K562 (cell line): ENCODE results near the gene UCP3.

Experiments used
- CEBPB ChIP-seq: fragments of 450-650 bp; IDR thresholded peaks from 2 replicates; pipeline ENCODE4 v1.6.1; 2016; ENCODE audit warnings: missing genetic modification characterization, missing compliant biosample characterization
- CTCF ChIP-seq, 3 experiments: IDR thresholded peaks in 2 of 3; conservative IDR thresholded peaks in 1 of 3; 2 replicates each; pipeline ENCODE4 v1.5.1; 2011 to 2012; ENCODE audit warnings: low read length in 3 of 3, mild to moderate bottlenecking in 3 of 3, control low read depth in 2 of 3, improper control_type of control experiment in 1 of 3, inconsistent platforms in 1 of 3, low read depth in 1 of 3, mixed read lengths in 1 of 3, moderate library complexity in 1 of 3; ENCODE audit not compliant: insufficient read depth in 2 of 3
- DPF2 ChIP-seq: fragments of 450-650 bp; IDR thresholded peaks from 2 replicates; pipeline ENCODE4 v1.6.1; 2016
- IRF1 ChIP-seq: sonication (generic); formaldehyde crosslinking; IDR thresholded peaks from 2 replicates; pipeline ENCODE4 v1.8.0; 2022; ENCODE audit warnings: missing genetic modification reagents, mild to moderate bottlenecking, borderline replicate concordance
- POLR2AphosphoS5 ChIP-seq: IDR thresholded peaks from 2 replicates; pipeline ENCODE4 v1.6.1; 2011; ENCODE audit warnings: mild to moderate bottlenecking, low read depth, low read length, moderate library complexity; ENCODE audit not compliant: control insufficient read depth, insufficient read depth
- POLR2H ChIP-seq: IDR thresholded peaks from 2 replicates; pipeline ENCODE4 v1.6.1; 2016; ENCODE audit warnings: missing genetic modification characterization, low read depth, mild to moderate bottlenecking, control low read depth, missing compliant biosample characterization, moderate library complexity
- SP1 ChIP-seq: sonication (generic); formaldehyde crosslinking; IDR thresholded peaks from 2 replicates; pipeline ENCODE4 v1.8.1; 2022; ENCODE audit warnings: mild to moderate bottlenecking, missing genetic modification reagents
- THRA ChIP-seq: fragments of 450-650 bp; IDR thresholded peaks from 2 replicates; pipeline ENCODE4 v1.6.1; 2017; ENCODE audit warnings: mild to moderate bottlenecking, moderate library complexity
- ZBTB8A ChIP-seq: fragments of 450-650 bp; IDR thresholded peaks from 2 replicates; pipeline ENCODE4 v1.6.1; 2018; ENCODE audit warnings: mild to moderate bottlenecking, moderate library complexity; ENCODE audit not compliant: partially characterized antibody
- ZC3H11A ChIP-seq: IDR thresholded peaks from 2 replicates; pipeline ENCODE4 v1.6.1; 2012; ENCODE audit warnings: low read depth, low read length, improper control_type of control experiment
- ZNF3 ChIP-seq: fragments of 250-450 bp; sonication (Bioruptor Pico); IDR thresholded peaks from 2 replicates; pipeline ENCODE4 v1.5.0; 2021; ENCODE audit warnings: mild to moderate bottlenecking, moderate library complexity
- ZNF655 ChIP-seq: fragments of 250-450 bp; sonication (Bioruptor Pico); IDR thresholded peaks from 2 replicates; pipeline ENCODE4 v1.5.0; 2021

- no peak for TF ChIP-seq THRA
- TF ChIP-seq ZNF3 (CRISPR knock-in tag), result no peak
- TF ChIP-seq CTCF (IDR thresholded peaks at IDR 0.05 in 2 of 3, conservative IDR thresholded peaks at IDR 0.05 in 1 of 3; ENCODE audit: insufficient read depth in 2 of 3, low read depth in 1 of 3, low read length in 3 of 3), result no peak
- no peak for TF ChIP-seq CEBPB (tag)
- no peak for TF ChIP-seq POLR2AphosphoS5
- no peak for TF ChIP-seq SP1 (CRISPR knock-in tag)
- no peak for TF ChIP-seq DPF2
- TF ChIP-seq IRF1 (CRISPR knock-in tag), result no peak
- TF ChIP-seq ZBTB8A, result no peak
- no peak for TF ChIP-seq ZNF655 (CRISPR knock-in tag)
- no peak for TF ChIP-seq POLR2H
- no peak for TF ChIP-seq ZC3H11A
Measured at GRCh38 chr11:74001822-74002286, 7.0 kb downstream of the UCP3 start.
